ENCODE measurements around the gene GNAQ.

GNAQ gene

GRCh38 chr9:77800924-77801551, 230.6 kb downstream of the GNAQ start:
- in situ Hi-C loops (cut with HindIII; ENCODE audit: low pct_ligation_motif_present, low sequenced_read_pairs) = no loop called here
- Histone ChIP-seq H3K4me3 (ENCODE audit: low read depth, low read length) (no peak overlapping the region), H3K27ac (no peak overlapping the region), H3K27me3 (replicated peaks) (no peaks in the 10 kb centered on the region), H3K36me3 (replicated peaks) (no peaks in the 10 kb centered on the region)
- DNase-seq = no peak
- TF ChIP-seq CTCF (IDR thresholded peaks at IDR 0.05; ENCODE audit: low read depth, low read length, missing control alignments) = no peak

GRCh38 chr9:77798140-77798539, 233.5 kb downstream of the GNAQ start:
- no peak for DNase-seq
- no peak overlapping the region for H3K27ac ChIP-seq
- no peaks in the 10 kb centered on the region for H3K27me3 ChIP-seq (replicated peaks)
- no peaks in the 10 kb centered on the region for H3K36me3 ChIP-seq (replicated peaks)
- in situ Hi-C loops (cut with HindIII; ENCODE audit: low pct_ligation_motif_present, low sequenced_read_pairs) = no loop called here
- no peak overlapping the region for H3K4me3 ChIP-seq (ENCODE audit: low read depth, low read length)
- TF ChIP-seq CTCF (IDR thresholded peaks at IDR 0.05; ENCODE audit: low read depth, low read length, missing control alignments) = no peak

- in situ Hi-C loops (cut with HindIII; ENCODE audit: low pct_ligation_motif_present, low sequenced_read_pairs) = no loop called here
- no peak overlapping the region for H3K4me3 ChIP-seq (ENCODE audit: low read depth, low read length)
- no peak overlapping the region for H3K27ac ChIP-seq
- H3K27me3 ChIP-seq (replicated peaks) = no peaks in the 10 kb centered on the region
- no peaks in the 10 kb centered on the region for H3K36me3 ChIP-seq (replicated peaks)
- no peak for DNase-seq
- no peak for TF ChIP-seq CTCF (IDR thresholded peaks at IDR 0.05; ENCODE audit: low read depth, low read length, missing control alignments)
Observed at GRCh38 chr9:77794985-77795384, 236.6 kb downstream of the GNAQ start.

GRCh38 chr9:77793849-77794248, 237.8 kb downstream of the GNAQ start:
- TF ChIP-seq CTCF (IDR thresholded peaks at IDR 0.05; ENCODE audit: low read depth, low read length, missing control alignments) = peak; percentile 14
- H3K27me3 ChIP-seq (replicated peaks) = no peaks in the 10 kb centered on the region
- no peak overlapping the region for H3K4me3 ChIP-seq (ENCODE audit: low read depth, low read length)
- no peaks in the 10 kb centered on the region for H3K36me3 ChIP-seq (replicated peaks)
- H3K27ac ChIP-seq = no peak overlapping the region
- in situ Hi-C loops (cut with HindIII; ENCODE audit: low pct_ligation_motif_present, low sequenced_read_pairs) = no loop called here
- DNase-seq = no peak

GRCh38 chr9:77789891-77790290, 241.7 kb downstream of the GNAQ start:
- in situ Hi-C loops (cut with HindIII; ENCODE audit: low pct_ligation_motif_present, low sequenced_read_pairs) = no loop called here
- H3K27me3 ChIP-seq (replicated peaks) = no peaks in the 10 kb centered on the region
- no peak for TF ChIP-seq CTCF (IDR thresholded peaks at IDR 0.05; ENCODE audit: low read depth, low read length, missing control alignments)
- DNase-seq = no peak
- H3K4me3 ChIP-seq (ENCODE audit: low read depth, low read length) = no peak overlapping the region
- no peaks in the 10 kb centered on the region for H3K36me3 ChIP-seq (replicated peaks)
- no peak overlapping the region for H3K27ac ChIP-seq

- H3K36me3 ChIP-seq (replicated peaks) = no peaks in the 10 kb centered on the region
Observed at GRCh38 chr9:77785341-77785740, 246.3 kb downstream of the GNAQ start.

More at GRCh38 chr9:77785341-77785740, 246.3 kb downstream of the GNAQ start:
- no peaks in the 10 kb centered on the region for H3K27me3 ChIP-seq (replicated peaks)
- no peak for DNase-seq
- no peak for TF ChIP-seq CTCF (IDR thresholded peaks at IDR 0.05; ENCODE audit: low read depth, low read length, missing control alignments)
- in situ Hi-C loops (cut with HindIII; ENCODE audit: low pct_ligation_motif_present, low sequenced_read_pairs) = no loop called here
- H3K4me3 ChIP-seq (ENCODE audit: low read depth, low read length) = no peak overlapping the region
- no peak overlapping the region for H3K27ac ChIP-seq
